ENCODE results near the gene DHX40.
"Not testable (repeated sequence)": the region's sequence is repeated elsewhere in the genome, so short reads cannot be mapped to it uniquely, and the experiment has no call there.

DHX40 gene, protein sequence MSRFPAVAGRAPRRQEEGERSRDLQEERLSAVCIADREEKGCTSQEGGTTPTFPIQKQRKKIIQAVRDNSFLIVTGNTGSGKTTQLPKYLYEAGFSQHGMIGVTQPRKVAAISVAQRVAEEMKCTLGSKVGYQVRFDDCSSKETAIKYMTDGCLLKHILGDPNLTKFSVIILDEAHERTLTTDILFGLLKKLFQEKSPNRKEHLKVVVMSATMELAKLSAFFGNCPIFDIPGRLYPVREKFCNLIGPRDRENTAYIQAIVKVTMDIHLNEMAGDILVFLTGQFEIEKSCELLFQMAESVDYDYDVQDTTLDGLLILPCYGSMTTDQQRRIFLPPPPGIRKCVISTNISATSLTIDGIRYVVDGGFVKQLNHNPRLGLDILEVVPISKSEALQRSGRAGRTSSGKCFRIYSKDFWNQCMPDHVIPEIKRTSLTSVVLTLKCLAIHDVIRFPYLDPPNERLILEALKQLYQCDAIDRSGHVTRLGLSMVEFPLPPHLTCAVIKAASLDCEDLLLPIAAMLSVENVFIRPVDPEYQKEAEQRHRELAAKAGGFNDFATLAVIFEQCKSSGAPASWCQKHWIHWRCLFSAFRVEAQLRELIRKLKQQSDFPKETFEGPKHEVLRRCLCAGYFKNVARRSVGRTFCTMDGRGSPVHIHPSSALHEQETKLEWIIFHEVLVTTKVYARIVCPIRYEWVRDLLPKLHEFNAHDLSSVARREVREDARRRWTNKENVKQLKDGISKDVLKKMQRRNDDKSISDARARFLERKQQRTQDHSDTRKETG

DNA sequence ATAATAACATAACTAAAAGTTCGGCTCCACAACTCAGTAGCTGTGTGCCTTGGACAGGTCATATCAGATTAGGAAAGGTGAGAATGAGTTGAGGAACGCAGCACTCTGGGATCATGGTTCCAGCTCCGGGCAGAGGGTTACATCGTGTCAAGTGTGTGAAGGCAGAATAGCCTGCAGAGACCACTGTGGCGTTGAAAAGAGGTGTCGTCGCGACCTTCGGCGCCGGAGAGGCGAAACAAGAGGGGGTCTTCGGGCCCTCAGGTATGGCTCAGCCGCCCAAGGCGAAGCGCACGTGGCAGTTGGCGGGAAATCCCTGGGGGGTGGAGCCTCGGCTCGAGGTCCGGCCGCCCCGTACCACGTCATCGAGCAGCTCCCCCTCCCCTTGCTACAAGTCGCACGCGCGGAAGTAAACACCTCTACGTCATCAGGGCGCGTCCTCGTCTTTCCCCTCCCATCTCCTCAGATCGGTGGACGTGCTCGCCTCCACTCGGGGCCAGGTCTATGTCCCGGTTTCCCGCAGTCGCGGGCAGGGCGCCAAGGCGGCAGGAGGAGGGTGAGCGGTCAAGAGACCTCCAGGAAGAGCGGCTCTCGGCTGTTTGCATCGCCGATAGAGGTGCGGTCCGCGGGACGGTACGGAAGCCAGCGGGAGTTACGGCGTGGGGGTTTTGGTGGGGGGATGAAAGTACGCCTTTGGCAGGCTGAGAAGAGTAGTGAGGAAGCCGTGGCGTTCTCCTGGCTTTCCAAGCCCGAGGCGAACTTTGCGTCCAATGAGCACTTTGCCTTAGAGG, at the start of gene DHX40:
Gene DHX40, plus strand, starts transcription at position 440 of the 788 bp plus-strand sequence. Its CDS starts 62 bp downstream, at position 502.
- FAIRE-seq, result no peak

DNA sequence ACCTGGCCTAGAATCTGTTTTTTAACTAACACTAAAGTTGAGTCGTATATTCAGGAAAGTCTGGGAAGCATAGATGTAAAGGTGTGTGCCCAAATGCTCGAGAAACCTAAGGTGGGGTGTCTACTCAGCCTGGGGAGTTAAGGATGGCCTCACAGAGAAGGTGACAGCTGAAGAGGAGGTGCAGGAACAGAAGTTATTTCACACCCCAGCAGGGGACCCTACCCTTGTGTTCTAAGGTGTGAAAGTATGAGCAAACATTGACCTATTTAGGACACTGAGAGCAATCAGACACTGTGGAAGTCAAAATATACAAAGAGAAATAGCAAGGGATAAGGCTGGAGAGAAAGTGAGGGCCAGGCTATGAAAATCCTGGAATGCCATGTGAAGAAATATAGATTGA, 49.0 kb upstream of the DHX40 start:
- FAIRE-seq, result no peak

DNA sequence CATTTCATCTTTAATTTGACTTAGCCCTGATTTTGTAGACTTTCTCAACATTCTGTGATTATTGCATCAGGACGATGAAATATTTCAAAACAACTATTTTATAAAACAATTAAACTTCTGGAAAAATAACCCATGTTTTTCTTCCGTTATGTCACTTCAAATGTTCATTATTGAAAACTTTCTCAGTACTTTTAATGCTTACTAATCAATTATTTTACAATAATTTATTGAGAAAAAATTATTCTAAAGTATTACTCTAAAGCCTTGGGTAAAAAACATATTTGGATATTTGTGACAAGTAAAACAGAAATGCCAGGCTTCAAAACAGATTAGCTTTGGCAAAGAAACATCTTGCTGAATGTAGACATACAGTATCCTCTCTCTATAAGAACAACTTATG, 46.3 kb upstream of the DHX40 start:
- FAIRE-seq, result peak; percentile 27

DNA sequence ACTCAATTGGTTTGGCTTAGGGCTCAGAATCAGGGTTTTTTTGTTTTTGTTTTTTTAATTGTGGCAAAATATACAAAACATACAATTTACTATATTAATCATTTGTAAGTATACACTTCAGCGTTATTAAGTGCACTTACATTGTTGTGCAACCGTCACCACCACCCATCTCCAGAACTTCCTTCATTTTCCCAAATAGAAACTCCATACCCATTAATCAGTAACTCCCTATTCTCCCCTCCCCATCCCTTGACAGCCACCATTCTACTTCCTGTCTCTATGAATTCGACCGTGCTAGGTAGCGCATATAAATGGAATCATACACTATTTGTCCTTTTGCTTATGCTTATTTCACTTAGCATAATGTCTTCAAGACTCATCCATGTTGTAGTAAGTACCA, 45.2 kb upstream of the DHX40 start:
- no peak for FAIRE-seq

DNA sequence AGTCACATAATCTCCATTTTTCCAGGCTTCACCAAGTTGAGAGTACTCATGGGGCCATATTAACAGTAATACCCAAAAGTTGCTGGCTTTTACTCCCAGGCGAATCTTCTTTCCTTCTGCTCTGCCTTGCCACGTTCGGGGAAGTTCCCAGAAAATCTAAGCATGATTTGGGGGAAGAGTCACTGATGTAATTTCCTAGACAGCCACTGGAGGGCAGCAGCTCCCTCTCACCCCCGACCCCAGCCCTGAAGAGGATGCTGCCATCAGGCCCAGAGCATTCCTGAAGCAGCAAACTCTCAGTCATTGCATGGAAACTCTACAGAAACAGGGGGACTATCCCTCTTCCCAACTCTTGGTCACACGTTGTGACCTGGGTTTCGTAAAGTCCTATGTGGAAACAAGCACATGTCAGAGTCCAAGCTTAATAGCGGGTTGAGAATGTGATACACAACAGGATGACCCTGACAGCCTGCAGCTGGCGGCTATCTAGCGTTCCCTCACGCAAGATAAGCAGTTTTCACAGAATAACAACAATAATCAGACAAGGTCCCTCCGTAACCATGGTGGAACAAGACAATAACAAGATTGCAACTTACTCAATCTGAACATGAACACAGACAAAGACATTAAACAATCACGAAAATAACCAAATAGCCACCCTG, 43.8 kb upstream of the DHX40 start:
- no peak for FAIRE-seq

DNA sequence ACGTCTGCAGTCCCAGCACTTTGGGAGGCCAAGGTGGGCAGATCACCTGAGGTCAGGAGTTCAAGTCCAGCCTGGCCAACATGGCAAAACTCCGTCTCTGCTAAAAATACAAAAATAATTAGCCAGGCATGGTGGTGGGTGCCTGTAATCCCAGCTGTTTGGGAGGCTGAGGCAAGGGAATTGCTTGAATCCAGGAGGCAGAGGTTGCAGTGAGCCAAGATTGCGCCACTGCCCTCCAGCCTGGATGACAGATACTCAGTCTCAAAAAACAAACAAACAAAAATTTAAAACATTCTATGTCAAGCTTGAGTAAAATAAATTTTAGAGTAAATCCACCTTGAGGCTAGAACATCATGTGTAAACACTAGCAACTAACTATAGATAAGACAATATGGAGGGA, 40.5 kb upstream of the DHX40 start:
- not testable (repeated sequence) for FAIRE-seq

DNA sequence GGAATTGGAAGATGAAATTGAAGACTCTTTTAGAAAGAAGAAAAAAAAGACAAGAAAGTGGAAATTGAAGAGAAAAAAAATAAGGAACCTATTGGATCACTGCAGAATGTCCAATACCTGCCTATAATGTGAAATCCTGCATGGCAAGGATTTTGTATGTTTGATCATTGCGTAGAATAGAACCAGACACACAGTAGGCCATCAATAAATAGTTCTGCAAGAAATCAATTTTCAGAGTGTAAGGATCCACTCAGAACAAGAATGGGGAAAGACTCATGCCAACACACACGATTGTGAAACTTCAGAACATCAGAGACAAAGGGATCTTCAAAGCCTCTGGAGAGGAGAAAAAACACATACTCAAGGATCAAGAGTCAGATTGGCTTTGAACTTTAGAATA, 39.7 kb upstream of the DHX40 start:
- FAIRE-seq, result no peak

DNA sequence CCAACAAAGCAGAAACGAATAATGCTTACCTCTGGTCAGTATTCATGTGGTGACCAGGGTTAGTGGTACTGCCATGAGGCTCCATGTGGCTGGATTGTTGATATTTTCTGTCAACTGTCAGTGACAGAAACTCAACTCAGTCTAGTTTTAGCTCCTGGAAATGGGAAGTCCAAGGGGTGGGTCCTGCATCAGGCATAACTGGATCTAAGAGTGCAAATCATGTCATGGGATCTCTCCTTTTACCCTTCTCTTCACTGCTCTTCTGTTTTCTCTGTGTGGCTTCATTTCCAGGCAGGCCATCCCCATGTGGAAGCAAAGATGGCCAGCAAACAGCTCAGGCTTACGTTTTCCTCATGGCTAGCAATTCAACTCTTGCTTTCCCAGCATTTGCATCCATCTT, 39.0 kb upstream of the DHX40 start:
- FAIRE-seq, result no peak

DNA sequence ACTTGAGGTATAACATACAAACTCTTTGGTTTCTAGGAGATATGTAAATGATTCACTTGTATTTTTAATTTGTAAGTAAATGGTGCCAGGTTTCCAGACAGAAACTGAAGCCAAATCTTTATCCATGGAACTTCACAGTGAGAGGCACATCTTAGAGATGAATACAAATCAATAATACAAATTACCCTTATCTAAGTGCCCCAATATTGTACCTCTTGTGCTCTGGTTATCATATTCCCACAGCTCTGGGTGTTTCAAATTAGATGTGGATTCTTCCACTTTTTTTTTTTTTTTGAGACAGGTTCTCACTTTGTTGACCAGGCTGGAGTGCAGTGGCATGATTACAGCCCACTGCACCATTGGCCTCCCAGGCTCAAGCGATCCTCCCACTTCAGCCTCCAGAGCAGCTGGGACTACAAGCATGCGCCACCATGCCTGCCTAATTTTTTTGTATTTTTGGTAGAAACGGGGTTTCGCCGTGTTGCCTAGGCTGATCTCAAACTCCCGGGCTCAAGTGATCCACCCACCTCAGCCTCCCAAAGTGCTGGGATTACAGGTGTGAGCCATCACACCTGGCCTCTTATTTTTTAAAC, 38.0 kb upstream of the DHX40 start:
- no peak for FAIRE-seq

DNA sequence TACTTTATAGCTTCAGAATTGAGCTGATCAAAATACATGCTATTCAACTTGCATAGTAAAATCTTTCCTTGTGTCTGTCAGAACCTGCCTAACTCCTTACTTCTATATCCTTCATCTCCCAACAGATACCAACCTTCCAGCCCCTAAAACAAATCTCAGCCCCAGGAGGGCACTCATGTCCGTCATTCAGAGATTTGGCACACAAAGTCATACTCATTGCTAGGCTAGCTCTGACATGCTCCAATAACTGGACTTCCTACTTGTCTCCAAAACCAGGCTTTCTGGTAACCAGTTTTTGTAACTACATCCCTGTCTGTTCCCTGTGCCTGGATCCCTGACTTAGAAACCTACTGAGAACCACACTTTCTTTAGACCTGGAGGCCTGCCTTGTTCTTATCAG, 37.5 kb upstream of the DHX40 start:
- FAIRE-seq, result no peak

DNA sequence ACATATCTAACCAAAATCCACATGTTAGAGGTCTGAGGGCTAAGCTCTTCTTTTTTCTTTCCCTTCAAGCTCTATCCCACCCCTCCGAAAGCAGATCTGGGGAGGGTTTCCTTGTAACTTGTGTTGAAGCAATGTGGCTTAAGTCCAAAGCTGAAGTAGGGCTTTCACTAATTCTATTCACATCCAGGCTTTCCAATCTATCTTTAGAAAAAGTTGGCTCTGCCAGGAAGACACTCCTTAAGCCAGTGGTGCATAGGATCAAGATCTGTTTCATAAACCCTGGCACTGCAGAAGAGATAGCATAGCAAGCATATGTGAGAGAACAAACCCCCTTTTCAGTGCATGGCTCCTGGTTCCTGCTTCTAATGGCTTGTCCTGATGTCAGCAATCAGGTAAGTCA, 34.9 kb upstream of the DHX40 start:
- no peak for FAIRE-seq

DNA sequence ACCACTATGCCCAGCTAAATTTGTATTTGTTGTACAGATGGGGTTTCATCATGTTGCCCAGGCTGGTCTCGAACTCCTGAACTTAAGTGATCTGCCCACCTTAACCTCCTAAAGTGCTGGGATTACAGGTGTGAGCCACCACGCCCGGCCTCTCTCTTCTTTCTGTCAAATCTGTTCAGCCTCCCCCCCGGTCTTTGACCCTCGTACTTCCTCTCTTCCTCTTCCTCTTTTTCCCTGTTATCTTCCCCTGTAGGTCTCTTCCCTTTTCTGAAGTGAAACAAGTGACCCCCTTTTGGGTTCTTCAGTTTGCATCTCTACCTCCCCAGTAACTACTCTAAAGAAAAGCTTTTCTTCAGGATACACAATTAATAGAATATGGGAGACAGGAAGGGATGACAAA, 31.7 kb upstream of the DHX40 start:
- FAIRE-seq, result no peak

DNA sequence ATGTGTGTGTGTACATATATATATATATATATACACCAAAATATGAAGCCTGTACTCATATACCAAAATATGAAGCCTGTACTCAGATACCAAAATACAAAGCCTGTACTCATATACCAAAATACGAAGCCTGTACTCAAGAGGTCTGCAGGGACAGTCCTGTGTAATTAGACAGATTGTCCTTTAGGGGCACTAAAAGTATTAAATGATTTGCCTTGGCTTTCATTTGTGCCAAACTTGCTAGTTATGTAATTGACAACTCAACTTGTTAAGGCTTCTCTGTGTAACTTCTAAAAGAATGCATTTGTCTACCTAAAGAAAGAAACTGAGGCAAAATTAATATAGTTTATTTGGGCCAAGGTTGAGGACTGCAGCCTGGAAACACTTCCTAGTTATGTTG, 30.8 kb upstream of the DHX40 start:
- FAIRE-seq, result peak; percentile 29

DNA sequence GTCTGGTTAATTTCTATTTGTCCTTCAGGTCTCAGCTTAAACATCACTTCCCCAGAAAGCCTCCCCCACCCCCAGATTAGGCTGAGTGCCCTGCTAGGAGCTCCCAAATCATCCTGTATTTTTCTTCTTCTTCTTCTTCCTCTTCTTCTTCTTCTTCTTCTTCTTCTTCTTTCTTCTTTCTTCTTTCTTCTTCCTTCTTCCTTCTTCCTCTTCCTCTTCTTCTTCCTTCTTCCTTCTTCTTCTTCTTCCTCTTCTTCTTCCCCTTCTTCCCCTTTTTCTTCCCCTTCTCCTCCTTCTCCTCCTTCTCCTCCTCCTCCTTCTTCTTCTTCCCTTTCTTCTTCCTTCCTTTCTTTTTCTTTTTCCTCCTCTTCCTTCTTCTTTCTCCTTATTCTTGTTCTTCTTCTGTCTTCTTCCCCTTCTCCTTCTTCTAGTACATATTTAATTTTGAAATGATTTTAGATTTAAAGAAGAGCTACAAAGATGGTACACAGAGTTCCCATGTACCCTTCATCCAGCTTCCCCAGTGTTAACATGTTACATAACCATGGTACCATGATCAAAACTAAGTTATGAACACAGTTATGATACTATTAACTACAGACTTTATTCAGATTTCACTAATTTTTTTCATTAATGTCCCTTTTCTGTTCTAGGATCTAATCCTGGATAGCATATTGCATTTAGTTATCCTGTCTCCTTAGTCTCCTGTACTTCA, 27.1 kb upstream of the DHX40 start:
- FAIRE-seq, result no peak

DNA sequence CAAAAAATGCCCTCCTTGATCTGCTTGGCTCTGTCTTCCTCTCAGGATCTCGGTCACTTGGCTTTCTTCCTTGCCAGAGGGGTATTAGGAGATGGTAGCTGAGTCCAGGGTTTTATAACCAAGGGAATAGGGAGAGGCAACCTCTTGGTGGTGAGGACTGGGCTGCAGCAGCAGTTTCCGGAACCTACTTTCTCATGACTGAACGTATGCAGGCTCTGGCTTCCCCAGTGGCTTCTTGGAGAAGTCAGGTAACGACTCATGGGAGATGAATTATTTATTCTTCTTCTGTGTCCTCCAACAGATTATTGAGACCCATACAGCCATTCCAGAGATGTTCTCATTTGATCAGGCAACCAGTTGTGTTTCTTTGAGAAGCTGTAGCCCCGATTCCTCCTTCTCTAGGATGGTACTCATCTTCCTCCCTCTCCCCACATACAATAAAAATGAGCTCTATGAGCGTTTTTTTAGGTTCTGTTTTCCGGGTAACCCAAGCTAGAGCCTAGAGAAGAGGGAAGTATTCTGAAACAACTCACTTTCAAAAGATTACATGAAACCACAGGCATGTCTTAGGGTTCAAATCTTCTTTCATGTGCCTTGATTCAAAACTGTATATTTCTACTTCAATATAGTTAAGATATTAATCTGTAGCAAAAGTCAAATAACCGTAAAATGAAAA, 22.3 kb upstream of the DHX40 start:
- no peak for FAIRE-seq

DNA sequence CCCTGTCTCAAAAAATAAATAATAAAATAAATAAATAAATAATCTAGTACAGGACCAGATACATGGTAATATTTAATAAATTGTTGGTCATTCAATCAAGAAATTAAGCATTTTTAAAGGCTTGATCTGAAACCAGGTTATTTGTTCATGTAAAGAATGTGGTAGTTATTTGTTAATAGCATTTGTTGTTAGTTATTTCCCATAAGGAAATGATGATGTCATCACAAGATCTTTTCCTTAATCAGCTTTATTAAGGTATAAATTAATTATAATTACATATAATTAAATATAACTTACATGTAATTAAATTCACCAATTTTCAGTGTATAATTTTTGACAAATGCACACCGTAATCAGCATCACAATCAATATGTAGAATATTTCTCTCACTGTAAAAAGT, 19.5 kb upstream of the DHX40 start:
- FAIRE-seq, result no peak

DNA sequence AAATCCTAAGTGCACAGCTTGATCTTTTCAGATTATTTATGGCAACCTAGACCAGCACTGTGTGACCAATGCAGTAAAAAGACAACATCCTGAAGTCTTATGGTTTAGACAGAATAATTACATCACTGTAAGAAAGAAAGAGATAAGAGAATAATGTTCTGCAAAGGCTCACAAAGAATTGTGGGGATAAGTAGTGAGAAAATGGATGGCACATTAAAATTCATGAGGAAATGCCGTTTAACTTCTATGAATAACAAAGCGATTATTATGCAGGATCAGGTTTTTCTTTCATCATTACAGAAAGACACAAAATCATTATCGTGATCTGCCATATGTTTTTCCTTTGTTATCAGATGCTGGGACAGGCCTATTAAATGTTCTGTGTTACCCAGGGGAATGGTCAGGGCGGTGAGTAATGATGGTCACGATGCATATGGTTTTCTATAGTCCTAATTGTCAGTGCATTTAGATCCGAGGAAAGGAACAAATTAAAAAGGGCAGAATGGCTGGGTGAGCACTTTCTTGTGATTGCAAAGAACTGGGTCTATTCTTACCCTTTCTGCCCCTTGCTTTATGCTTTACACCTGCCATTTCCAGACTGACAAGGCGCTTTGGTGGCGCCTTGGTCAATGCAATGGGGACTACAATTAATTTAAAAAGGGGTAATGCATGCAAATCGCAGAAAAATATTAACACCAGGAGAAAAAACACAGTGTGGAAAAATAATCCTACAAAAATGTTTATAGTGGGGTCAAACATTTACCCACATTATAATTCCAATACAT, 18.1 kb upstream of the DHX40 start:
- FAIRE-seq, result no peak

DNA sequence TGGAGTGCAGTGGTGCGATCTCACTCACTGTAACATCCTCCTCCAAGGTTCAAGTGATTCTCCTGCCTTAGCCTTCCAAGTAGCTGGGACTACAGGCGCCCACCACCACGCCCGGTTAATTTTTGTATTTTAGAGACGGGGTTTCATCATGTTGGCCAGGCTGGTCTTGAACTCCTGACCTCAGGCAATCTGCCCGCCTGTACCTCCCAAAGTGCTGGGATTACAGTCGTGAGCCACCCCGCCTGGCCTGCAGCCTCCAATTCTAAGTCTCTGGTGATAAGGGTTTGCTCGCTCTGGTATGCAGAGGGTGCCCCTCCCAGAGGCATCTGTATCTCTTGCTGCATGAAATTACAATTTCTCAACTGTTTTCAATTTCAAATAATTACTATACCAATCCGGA, 16.4 kb upstream of the DHX40 start:
- FAIRE-seq, result not testable (repeated sequence)

DNA sequence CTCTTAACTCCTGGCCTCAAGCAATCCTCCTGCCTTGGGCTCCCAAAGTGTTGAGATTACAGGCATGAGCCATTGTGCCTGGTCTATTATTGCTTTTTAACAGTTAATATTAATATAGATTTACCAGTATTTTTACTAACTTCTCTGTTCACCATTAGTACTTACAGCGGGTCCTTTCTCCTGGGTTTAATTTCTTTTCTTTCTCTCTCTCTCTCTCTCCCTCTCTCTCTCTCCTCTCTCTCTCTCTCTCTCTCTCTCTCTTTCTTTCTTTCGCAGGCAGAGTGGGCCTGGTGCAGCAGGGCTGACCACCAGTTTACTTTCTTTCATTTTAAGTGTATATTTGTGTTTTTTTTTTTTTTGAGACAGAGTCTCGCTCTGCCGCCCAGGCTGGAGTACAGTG, 14.7 kb upstream of the DHX40 start:
- FAIRE-seq, result no peak

DNA sequence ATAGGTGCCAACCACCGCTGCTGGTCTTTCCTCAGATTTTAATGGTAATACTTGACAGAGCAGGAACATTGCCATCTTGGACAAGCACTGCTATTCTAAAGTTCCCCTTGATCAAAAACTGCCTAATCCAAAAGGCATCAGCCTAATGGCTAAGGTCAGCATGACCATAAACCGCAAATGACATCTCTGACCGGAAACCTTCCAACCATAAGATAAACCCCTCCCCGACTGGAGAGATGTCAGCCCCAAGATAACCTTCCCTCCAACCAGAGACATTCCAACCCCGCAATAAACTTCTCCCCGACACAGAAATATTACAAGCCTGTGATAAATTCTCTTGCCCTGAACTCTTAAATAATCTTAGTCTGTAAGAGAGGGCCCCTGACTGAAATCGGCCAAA, 7.4 kb upstream of the DHX40 start:
- no peak for FAIRE-seq
